Measurements from ENCODE around the gene C3orf22.

C3orf22 gene

GRCh38 chr3:126577261-126577660, 18.5 kb upstream of the C3orf22 start:
- H3K9ac ChIP-seq (ENCODE audit: low read length) = no peak overlapping the region

DNA sequence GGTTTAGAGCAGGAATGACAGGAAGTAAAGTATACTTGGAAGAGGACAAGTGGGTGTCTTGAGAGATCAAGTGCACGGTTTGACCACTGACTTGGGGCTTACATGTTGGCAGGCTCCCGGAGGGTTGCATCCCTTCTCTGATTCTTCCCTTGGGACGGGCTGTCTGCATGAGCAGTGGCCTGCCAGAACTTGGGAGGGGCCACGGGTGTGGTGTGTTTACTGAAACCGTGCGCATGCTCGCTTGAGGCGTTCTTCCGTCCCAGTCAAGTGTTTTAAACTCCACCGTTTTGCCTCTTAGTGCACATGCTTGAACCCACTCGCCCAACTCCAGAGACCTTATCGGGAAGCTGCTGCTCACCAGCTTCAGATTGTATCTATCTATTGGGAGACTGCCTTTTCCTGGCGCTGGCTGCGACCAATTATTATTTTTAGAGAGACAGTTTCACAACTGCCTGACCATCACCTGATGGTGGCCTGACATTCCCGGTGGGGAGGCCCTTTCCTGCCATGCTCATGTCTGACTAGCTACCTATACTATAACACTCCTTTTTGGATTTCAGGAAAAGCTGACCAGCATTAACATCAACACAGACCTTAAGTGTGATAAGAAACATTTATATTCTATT, 14.9 kb upstream of the C3orf22 start:
- Histone ChIP-seq H3K27ac (ENCODE audit: low read depth, low read length) (no peak overlapping the region), H3K4me1 (ENCODE audit: control insufficient read depth, insufficient read depth, low read length) (no peaks in the 10 kb centered on the region), H3K36me3 (ENCODE audit: control insufficient read depth, insufficient read depth, low read length) (no peaks in the 10 kb centered on the region), H3K4me3 (ENCODE audit: low read depth, low read length) (no peak overlapping the region), H3K27me3 (ENCODE audit: control insufficient read depth, insufficient read depth, low read length) (no peaks in the 10 kb centered on the region), H3K9ac (ENCODE audit: low read length) (no peak overlapping the region), H3K9me3 (ENCODE audit: control insufficient read depth, insufficient read depth, low read depth, low read length) (no peaks in the 10 kb centered on the region)

More at GRCh38 chr3:126577261-126577660, 18.5 kb upstream of the C3orf22 start:
- H3K36me3 ChIP-seq (ENCODE audit: control insufficient read depth, insufficient read depth, low read length) = no peaks in the 10 kb centered on the region
- no peak overlapping the region for H3K4me3 ChIP-seq (ENCODE audit: low read depth, low read length)
- H3K27me3 ChIP-seq (ENCODE audit: control insufficient read depth, insufficient read depth, low read length) = no peaks in the 10 kb centered on the region
- H3K9me3 ChIP-seq (ENCODE audit: control insufficient read depth, insufficient read depth, low read depth, low read length) = no peaks in the 10 kb centered on the region
- H3K27ac ChIP-seq (ENCODE audit: low read depth, low read length) = no peak overlapping the region
- H3K4me1 ChIP-seq (ENCODE audit: control insufficient read depth, insufficient read depth, low read length) = no peaks in the 10 kb centered on the region

GRCh38 chr3:126571078-126571477, 12.3 kb upstream of the C3orf22 start:
- Histone ChIP-seq H3K4me3 (ENCODE audit: low read depth, low read length) (no peak overlapping the region), H3K9ac (ENCODE audit: low read length) (no peak overlapping the region), H3K27me3 (ENCODE audit: control insufficient read depth, insufficient read depth, low read length) (no peaks in the 10 kb centered on the region)

DNA sequence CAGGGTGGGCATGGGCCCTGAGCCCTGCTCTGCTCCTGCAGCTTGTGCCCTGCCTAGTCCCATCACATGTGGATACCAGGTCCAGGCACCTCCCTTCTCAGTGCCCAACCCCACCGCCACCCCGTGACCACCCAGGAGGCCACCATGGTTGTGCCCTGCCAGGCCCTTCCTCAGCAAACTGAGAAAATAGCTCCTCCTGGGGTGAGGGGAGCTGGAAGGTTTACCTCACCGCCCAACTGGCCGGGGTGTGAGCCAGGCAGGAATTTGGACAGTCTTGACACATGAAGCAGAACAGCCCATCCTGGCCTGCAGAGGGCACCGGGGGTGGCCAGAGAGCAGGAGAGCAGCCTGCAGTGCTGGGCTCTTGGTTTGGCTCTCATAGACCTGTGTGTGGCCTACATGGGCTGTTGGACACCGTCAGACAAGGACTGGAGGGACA, 11.4 kb upstream of the C3orf22 start:
- H3K27me3 ChIP-seq (ENCODE audit: control insufficient read depth, insufficient read depth, low read length) = no peaks in the 10 kb centered on the region
- no peaks in the 10 kb centered on the region for H3K4me1 ChIP-seq (ENCODE audit: control insufficient read depth, insufficient read depth, low read length)
- no peaks in the 10 kb centered on the region for H3K36me3 ChIP-seq (ENCODE audit: control insufficient read depth, insufficient read depth, low read length)
- no peak overlapping the region for H3K9ac ChIP-seq (ENCODE audit: low read length)
- H3K4me3 ChIP-seq (ENCODE audit: low read depth, low read length) = no peak overlapping the region
- no peaks in the 10 kb centered on the region for H3K9me3 ChIP-seq (ENCODE audit: control insufficient read depth, insufficient read depth, low read depth, low read length)
- H3K27ac ChIP-seq (ENCODE audit: low read depth, low read length) = no peak overlapping the region

More at GRCh38 chr3:126571078-126571477, 12.3 kb upstream of the C3orf22 start:
- no peaks in the 10 kb centered on the region for H3K4me1 ChIP-seq (ENCODE audit: control insufficient read depth, insufficient read depth, low read length)
- no peaks in the 10 kb centered on the region for H3K9me3 ChIP-seq (ENCODE audit: control insufficient read depth, insufficient read depth, low read depth, low read length)
- no peaks in the 10 kb centered on the region for H3K36me3 ChIP-seq (ENCODE audit: control insufficient read depth, insufficient read depth, low read length)
- H3K27ac ChIP-seq (ENCODE audit: low read depth, low read length) = no peak overlapping the region

- Histone ChIP-seq H3K9me3 (ENCODE audit: control insufficient read depth, insufficient read depth, low read depth, low read length) (no peaks in the 10 kb centered on the region), H3K27me3 (ENCODE audit: control insufficient read depth, insufficient read depth, low read length) (no peaks in the 10 kb centered on the region), H3K4me3 (ENCODE audit: low read depth, low read length) (no peak overlapping the region), H3K9ac (ENCODE audit: low read length) (no peak overlapping the region), H3K36me3 (ENCODE audit: control insufficient read depth, insufficient read depth, low read length) (no peaks in the 10 kb centered on the region), H3K27ac (ENCODE audit: low read depth, low read length) (no peak overlapping the region), H3K4me1 (ENCODE audit: control insufficient read depth, insufficient read depth, low read length) (no peaks in the 10 kb centered on the region)
Observed at GRCh38 chr3:126569390-126569975, 10.8 kb upstream of the C3orf22 start.

- Histone ChIP-seq H3K27me3 (ENCODE audit: control insufficient read depth, insufficient read depth, low read length) (no peaks in the 10 kb centered on the region), H3K36me3 (ENCODE audit: control insufficient read depth, insufficient read depth, low read length) (no peaks in the 10 kb centered on the region), H3K9me3 (ENCODE audit: control insufficient read depth, insufficient read depth, low read depth, low read length) (no peaks in the 10 kb centered on the region), H3K4me1 (ENCODE audit: control insufficient read depth, insufficient read depth, low read length) (no peaks in the 10 kb centered on the region), H3K4me3 (ENCODE audit: low read depth, low read length) (no peak overlapping the region), H3K9ac (ENCODE audit: low read length) (no peak overlapping the region), H3K27ac (ENCODE audit: low read depth, low read length) (no peak overlapping the region)
Observed at GRCh38 chr3:126568776-126569342, 10.1 kb upstream of the C3orf22 start.

GRCh38 chr3:126567696-126568438, 9.1 kb upstream of the C3orf22 start:
- no peak overlapping the region for H3K9ac ChIP-seq (ENCODE audit: low read length)
- H3K4me1 ChIP-seq (ENCODE audit: control insufficient read depth, insufficient read depth, low read length) = no peaks in the 10 kb centered on the region
- no peak overlapping the region for H3K4me3 ChIP-seq (ENCODE audit: low read depth, low read length)
- no peaks in the 10 kb centered on the region for H3K27me3 ChIP-seq (ENCODE audit: control insufficient read depth, insufficient read depth, low read length)
- 0 out of 2 replicates have a peak, but pooled peaks cover under 1% of the 10 kb centered on the region for H3K9me3 ChIP-seq (ENCODE audit: control insufficient read depth, insufficient read depth, low read depth, low read length)
- no peak overlapping the region for H3K27ac ChIP-seq (ENCODE audit: low read depth, low read length)
- no peaks in the 10 kb centered on the region for H3K36me3 ChIP-seq (ENCODE audit: control insufficient read depth, insufficient read depth, low read length)

DNA sequence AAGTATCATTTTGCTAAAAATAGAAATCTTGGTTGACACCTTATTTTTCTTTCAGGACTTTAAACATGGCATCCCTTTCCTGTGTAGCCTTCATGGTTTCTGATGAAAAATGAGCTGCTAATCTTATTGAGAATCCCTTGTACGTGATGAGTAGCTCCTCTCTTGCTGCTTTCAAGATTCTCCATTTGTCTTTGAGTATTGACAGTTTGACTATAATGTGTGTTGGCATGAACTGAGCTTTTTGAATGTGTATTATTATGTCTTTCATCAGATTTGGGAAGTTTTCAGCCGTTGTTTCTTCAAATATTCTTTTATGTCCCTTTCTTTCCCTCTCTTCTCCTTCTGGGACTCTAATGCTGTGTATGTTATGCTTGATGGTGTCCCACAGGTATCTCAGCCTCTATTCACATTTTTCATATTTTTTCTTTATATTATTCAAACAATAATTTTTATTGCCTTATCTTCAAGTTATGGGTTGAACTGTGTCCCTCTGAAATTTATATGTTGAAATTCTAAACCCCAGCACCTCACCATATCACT, 4.1 kb upstream of the C3orf22 start:
- H3K27me3 ChIP-seq (ENCODE audit: control insufficient read depth, insufficient read depth, low read length) = no peaks in the 10 kb centered on the region
- no peaks in the 10 kb centered on the region for H3K4me1 ChIP-seq (ENCODE audit: control insufficient read depth, insufficient read depth, low read length)
- H3K9me3 ChIP-seq (ENCODE audit: control insufficient read depth, insufficient read depth, low read depth, low read length) = peaks cover 3% of the 10 kb centered on the region; the same call in 1 of the 2 replicates

GRCh38 chr3:126557761-126558160, 971 bp downstream of the C3orf22 start:
- Histone ChIP-seq H3K27ac (ENCODE audit: low read depth, low read length) (no peak overlapping the region), H3K4me3 (ENCODE audit: low read depth, low read length) (no peak overlapping the region), H3K9me3 (ENCODE audit: control insufficient read depth, insufficient read depth, low read depth, low read length) (peaks cover 2% of the 10 kb centered on the region; the same call in 1 of the 2 replicates), H3K9ac (ENCODE audit: low read length) (no peak overlapping the region), H3K36me3 (ENCODE audit: control insufficient read depth, insufficient read depth, low read length) (no peaks in the 10 kb centered on the region), H3K27me3 (ENCODE audit: control insufficient read depth, insufficient read depth, low read length) (no peaks in the 10 kb centered on the region), H3K4me1 (ENCODE audit: control insufficient read depth, insufficient read depth, low read length) (no peaks in the 10 kb centered on the region)

More for the DNA sequence above, 4.1 kb upstream of the C3orf22 start:
- Histone ChIP-seq H3K36me3 (ENCODE audit: control insufficient read depth, insufficient read depth, low read length) (no peaks in the 10 kb centered on the region), H3K9ac (ENCODE audit: low read length) (no peak overlapping the region), H3K27ac (ENCODE audit: low read depth, low read length) (no peak overlapping the region), H3K4me3 (ENCODE audit: low read depth, low read length) (no peak overlapping the region)

DNA sequence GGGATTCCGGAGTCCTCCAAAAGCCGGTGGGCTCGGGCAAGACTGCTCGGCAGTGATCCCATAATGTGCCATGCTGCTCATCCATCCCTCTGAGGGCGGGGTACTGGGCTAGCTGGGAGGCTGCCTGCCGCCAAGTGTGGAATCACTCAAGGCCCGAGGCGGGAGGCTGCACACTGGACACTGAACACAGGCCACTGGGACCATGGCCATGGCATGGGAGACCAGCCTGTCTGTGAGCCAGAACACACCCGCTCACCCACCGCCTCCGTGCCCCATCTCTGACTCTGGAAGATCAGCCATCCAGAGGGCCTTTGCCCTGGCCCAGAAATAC, 1.4 kb downstream of the C3orf22 start:
- no peak overlapping the region for H3K9ac ChIP-seq (ENCODE audit: low read length)
- H3K27me3 ChIP-seq (ENCODE audit: control insufficient read depth, insufficient read depth, low read length) = no peaks in the 10 kb centered on the region
- no peaks in the 10 kb centered on the region for H3K9me3 ChIP-seq (ENCODE audit: control insufficient read depth, insufficient read depth, low read depth, low read length)
- H3K4me3 ChIP-seq (ENCODE audit: low read depth, low read length) = no peak overlapping the region
- H3K36me3 ChIP-seq (ENCODE audit: control insufficient read depth, insufficient read depth, low read length) = no peaks in the 10 kb centered on the region
- no peaks in the 10 kb centered on the region for H3K4me1 ChIP-seq (ENCODE audit: control insufficient read depth, insufficient read depth, low read length)
- no peak overlapping the region for H3K27ac ChIP-seq (ENCODE audit: low read depth, low read length)

All from HUES6 (cell line).